H1 (cell line): ENCODE measurements around the gene SLC8A1. TPM values are rescaled to one million over a fixed set of nuclear protein-coding genes. Genes with fewer than 3 reads are reported as not detected.

Source experiments
- CTCF ChIA-PET: fragments of 300-600 bp; sonication (Branson Sonifier 250); formaldehyde crosslinking; loops from one replicate; lab custom pipeline; 2021; ENCODE audit not compliant: partially characterized antibody; lab: Charles Lee
- POLR2A ChIA-PET: fragments of 300-600 bp; sonication (Branson Sonifier 250); formaldehyde crosslinking; loops from one replicate; lab custom pipeline; 2021; ENCODE audit warnings: inconsistent platforms; ENCODE audit not compliant: partially characterized antibody; lab: Charles Lee
- DNase-seq, 2 experiments: peaks; one replicate each; pipeline versions ENCODE4 v3.0.0 to v3.0.0-alpha.2; 2010 to 2022; ENCODE audit warnings: low spot score in 2 of 2, low read depth in 1 of 2, mixed read lengths in 1 of 2
- FAIRE-seq: peaks from 2 replicates; lab custom pipeline; 2011; peaks lifted over from hg19 to GRCh38; lab: Jason Lieb, UNC
- H2AFZ ChIP-seq: 2 replicates; pipeline ENCODE4 v1.8.1; 2012; ENCODE audit warnings: low read length, inconsistent platforms
- H2AK5ac ChIP-seq: 2 replicates; pipeline ENCODE4 v1.6.1; 2013; ENCODE audit warnings: low read depth, low read length
- H2BK120ac ChIP-seq: replicated peaks from 2 replicates; pipeline ENCODE3; 2013; ENCODE audit warnings: low read depth, low read length, inconsistent platforms
- H2BK12ac ChIP-seq: 2 replicates; pipeline ENCODE4 v1.6.1; 2013; ENCODE audit warnings: low read depth, low read length
- H2BK15ac ChIP-seq: 2 replicates; pipeline ENCODE4 v1.6.1; 2013; ENCODE audit warnings: low read length
- H2BK20ac ChIP-seq: 2 replicates; pipeline ENCODE4 v1.6.1; 2013; ENCODE audit warnings: low read length
- H2BK5ac ChIP-seq: 2 replicates; pipeline ENCODE4 v1.6.1; 2013; ENCODE audit warnings: low read depth, low read length
- H3K14ac ChIP-seq: 2 replicates; pipeline ENCODE4 v1.6.1; 2013; ENCODE audit warnings: inconsistent platforms; ENCODE audit not compliant: insufficient read length
- H3K18ac ChIP-seq: 2 replicates; pipeline ENCODE4 v1.6.1; 2013; ENCODE audit warnings: low read length; ENCODE audit errors: extremely low read depth
- H3K23ac ChIP-seq: 2 replicates; pipeline ENCODE4 v1.6.1; 2013; ENCODE audit warnings: inconsistent platforms; ENCODE audit not compliant: insufficient read length
- H3K23me2 ChIP-seq: 2 replicates; pipeline ENCODE4 v1.6.1; 2013; ENCODE audit warnings: low read depth, low read length
- H3K27ac ChIP-seq: 2 replicates; pipeline ENCODE4 v1.6.1; 2011; ENCODE audit warnings: low read depth, low read length, inconsistent platforms
- H3K27me3 ChIP-seq, 4 experiments: replicated peaks in 1 of 4; 1 replicate in 1 of 4; 2 replicates in 3 of 4; pipeline versions ENCODE4 v1.6.1 to v1.8.1; 2011 to 2013; ENCODE audit warnings: low read length in 3 of 4, mild to moderate bottlenecking in 3 of 4, inconsistent platforms in 2 of 4, mixed read lengths in 2 of 4, moderate library complexity in 1 of 4; ENCODE audit not compliant: control insufficient read depth in 3 of 4, insufficient read depth in 3 of 4; ENCODE audit errors: extremely low read depth in 1 of 4
- H3K36me3 ChIP-seq, 4 experiments: 2 replicates each; pipeline versions ENCODE4 v1.6.1 to v1.8.1; 2011 to 2013; ENCODE audit warnings: mild to moderate bottlenecking in 4 of 4, low read length in 3 of 4, moderate library complexity in 2 of 4, control low read depth in 1 of 4, inconsistent platforms in 1 of 4; ENCODE audit not compliant: insufficient read depth in 4 of 4, control insufficient read depth in 2 of 4
- H3K4ac ChIP-seq: replicated peaks from 2 replicates; pipeline ENCODE3; 2013; ENCODE audit warnings: low read length, low read depth, mixed read lengths, inconsistent platforms; ENCODE audit not compliant: insufficient read length
- H3K4me1 ChIP-seq, 4 experiments: replicated peaks in 1 of 4; 1 replicate in 1 of 4; 2 replicates in 3 of 4; pipeline versions ENCODE4 v1.6.1 to v1.8.1; 2011 to 2013; ENCODE audit warnings: low read length in 3 of 4, inconsistent platforms in 2 of 4, mixed read lengths in 1 of 4; ENCODE audit not compliant: insufficient read depth in 4 of 4, control insufficient read depth in 3 of 4
- H3K4me2 ChIP-seq, 2 experiments: 2 replicates each; pipeline versions ENCODE4 v1.6.1 to v1.8.1; 2011 to 2013; ENCODE audit warnings: low read depth in 2 of 2, low read length in 2 of 2, control low read depth in 1 of 2, inconsistent platforms in 1 of 2, mild to moderate bottlenecking in 1 of 2; ENCODE audit not compliant: insufficient read depth in 1 of 2
- H3K4me3 ChIP-seq, 4 experiments: fragments of 200-600, 300-600 bp in 1 of 4; sonication (generic), shearing (Covaris generic), sonication (Bioruptor Twin) in 1 of 4; 2 replicates each; pipeline versions ENCODE4 v1.5.1 to v1.8.1; 2011 to 2016; ENCODE audit warnings: low read length in 4 of 4, low read depth in 3 of 4, control low read depth in 2 of 4, inconsistent platforms in 2 of 4, mild to moderate bottlenecking in 2 of 4, mixed read lengths in 1 of 4, moderate library complexity in 1 of 4; ENCODE audit not compliant: insufficient read depth in 2 of 4; ENCODE audit errors: extremely low read depth in 1 of 4
- H3K56ac ChIP-seq: replicated peaks from 2 replicates; pipeline ENCODE3; 2013; ENCODE audit warnings: low read depth, mild to moderate bottlenecking, mixed read lengths, low read length, inconsistent platforms; ENCODE audit not compliant: insufficient read length
- H3K79me1 ChIP-seq: 2 replicates; pipeline ENCODE4 v1.6.1; 2013; ENCODE audit warnings: low read depth, low read length, control low read depth
- H3K79me2 ChIP-seq, 2 experiments: 2 replicates each; pipeline versions ENCODE4 v1.6.1 to v1.8.1; 2012 to 2013; ENCODE audit warnings: low read length in 2 of 2, mild to moderate bottlenecking in 2 of 2, inconsistent platforms in 1 of 2; ENCODE audit not compliant: insufficient read depth in 2 of 2, control insufficient read depth in 1 of 2
- H3K9ac ChIP-seq, 4 experiments: replicated peaks in 1 of 4; 1 replicate in 1 of 4; 2 replicates in 3 of 4; pipeline versions ENCODE4 v1.6.1 to v1.8.1; 2011 to 2013; ENCODE audit warnings: low read depth in 3 of 4, low read length in 3 of 4, control low read depth in 2 of 4, mild to moderate bottlenecking in 2 of 4, moderate library complexity in 2 of 4, inconsistent platforms in 1 of 4; ENCODE audit errors: extremely low read depth in 1 of 4
- H3K9me3 ChIP-seq, 2 experiments: 2 replicates each; pipeline versions ENCODE4 v1.6.1 to v1.8.1; 2012 to 2013; ENCODE audit warnings: mild to moderate bottlenecking in 2 of 2, moderate library complexity in 2 of 2, control low read depth in 1 of 2, inconsistent platforms in 1 of 2, low read depth in 1 of 2, low read length in 1 of 2, mixed read lengths in 1 of 2; ENCODE audit not compliant: insufficient read depth in 2 of 2
- H4K20me1 ChIP-seq, 2 experiments: replicated peaks in 1 of 2; 2 replicates each; pipeline versions ENCODE3 to v1.8.1; 2011 to 2013; ENCODE audit warnings: inconsistent platforms in 2 of 2, low read length in 2 of 2, mild to moderate bottlenecking in 1 of 2; ENCODE audit not compliant: insufficient read depth in 2 of 2, control insufficient read depth in 1 of 2
- H4K5ac ChIP-seq: 2 replicates; pipeline ENCODE4 v1.6.1; 2013; ENCODE audit warnings: low read length, low read depth, mixed read lengths, inconsistent platforms; ENCODE audit not compliant: insufficient read length
- H4K8ac ChIP-seq: 2 replicates; pipeline ENCODE4 v1.8.0; 2013; ENCODE audit warnings: mild to moderate bottlenecking, moderate library complexity, low read length, inconsistent platforms; ENCODE audit not compliant: insufficient read depth; ENCODE audit errors: extremely low read depth
- H4K91ac ChIP-seq: replicated peaks from 2 replicates; pipeline ENCODE3; 2013; ENCODE audit warnings: low read length, mixed read lengths, inconsistent platforms; ENCODE audit not compliant: insufficient read length
- BACH1 ChIP-seq: IDR thresholded peaks from 2 replicates; pipeline ENCODE4 v1.6.1; 2012; ENCODE audit warnings: low read length, improper control_type of control experiment
- BRCA1 ChIP-seq: IDR thresholded peaks from 2 replicates; pipeline ENCODE4 v1.6.1; 2012; ENCODE audit warnings: low read depth, low read length, improper control_type of control experiment
- CREB1 ChIP-seq: IDR thresholded peaks from 2 replicates; pipeline ENCODE4 v1.6.1; 2012; ENCODE audit warnings: inconsistent platforms
- GTF2F1 ChIP-seq: IDR thresholded peaks from 2 replicates; pipeline ENCODE4 v1.6.1; 2012; ENCODE audit warnings: low read depth, low read length, improper control_type of control experiment, borderline replicate concordance
- JUND ChIP-seq: IDR thresholded peaks from 2 replicates; pipeline ENCODE4 v1.6.1; 2011; ENCODE audit warnings: mild to moderate bottlenecking, improper control_type of control experiment, low read length
- NANOG ChIP-seq: IDR thresholded peaks from 2 replicates; pipeline ENCODE4 v1.6.1; 2011; ENCODE audit warnings: low read length, low read depth, mild to moderate bottlenecking, inconsistent platforms; ENCODE audit not compliant: insufficient read depth, poor library complexity, severe bottlenecking
- POU5F1 ChIP-seq: IDR thresholded peaks from 2 replicates; pipeline ENCODE4 v1.6.1; 2011; ENCODE audit warnings: low read depth, mild to moderate bottlenecking, low read length, moderate library complexity
- RAD21 ChIP-seq, 2 experiments: IDR thresholded peaks in 1 of 2; conservative IDR thresholded peaks in 1 of 2; 2 replicates each; pipeline ENCODE4 v1.6.1; 2011; ENCODE audit warnings: low read depth in 2 of 2, low read length in 2 of 2, improper control_type of control experiment in 1 of 2, inconsistent platforms in 1 of 2, mild to moderate bottlenecking in 1 of 2, moderate library complexity in 1 of 2
- SP4 ChIP-seq: IDR thresholded peaks from 2 replicates; pipeline ENCODE4 v1.6.1; 2012; ENCODE audit warnings: low read length, inconsistent platforms
- WGBS, 2 experiments: shearing (Covaris generic) in 1 of 2; methylation state at CpG; one replicate each; pipeline versions ENCODE4 v1.1.6 to v1.1.7; 2013 to 2015; ENCODE audit warnings: low lambda C conversion rate in 2 of 2, mixed read lengths in 2 of 2, inconsistent platforms in 1 of 2, low coverage in 1 of 2, missing lambda C conversion rate in 1 of 2; ENCODE audit not compliant: insufficient replicate concordance in 2 of 2, insufficient coverage in 1 of 2, insufficient read length in 1 of 2; ENCODE audit errors: extremely low coverage in 1 of 2, missing lambda C conversion rate in 1 of 2; 5-methylcytosine and 5-hydroxymethylcytosine counted together
- polyA plus RNA-seq, 7 experiments: library from polyadenylated mRNA; depleted of rRNA in 3 of 7; stranded (reverse) in 5 of 7; unstranded in 2 of 7; fragments of >200 nt in 5 of 7; fragments of 200-250 nt in 2 of 7; gene quantifications; 1 replicate in 5 of 7; 2 replicates in 1 of 7; 4 replicates in 1 of 7; pipeline versions ENCODE4 v1.2.1 to v1.2.3, GENCODE V29; 2011 to 2013; ENCODE audit warnings: missing spikeins in 2 of 7, mixed read lengths in 2 of 7
- total RNA-seq: library from RNA; stranded (reverse); fragmentation: NEBNext Ultra II Directional; extraction: Animal tissue kit (Norgen Biotek cat#: 25700); gene quantifications from 2 replicates; pipeline ENCODE4 v1.2.1, GENCODE V29; 2021
- TF ChIP-seq, protein P1 (sequence below): IDR thresholded peaks from 2 replicates; pipeline ENCODE4 v1.6.1; 2012; ENCODE audit warnings: low read length, inconsistent platforms

SLC8A1 gene
- total and polyA plus RNA-seq, 2 of the 8 experiments (the other 6 are each of a cell fraction or from before 2014, with no cell fraction given), result 0.68 to 3.6 TPM

DNA sequence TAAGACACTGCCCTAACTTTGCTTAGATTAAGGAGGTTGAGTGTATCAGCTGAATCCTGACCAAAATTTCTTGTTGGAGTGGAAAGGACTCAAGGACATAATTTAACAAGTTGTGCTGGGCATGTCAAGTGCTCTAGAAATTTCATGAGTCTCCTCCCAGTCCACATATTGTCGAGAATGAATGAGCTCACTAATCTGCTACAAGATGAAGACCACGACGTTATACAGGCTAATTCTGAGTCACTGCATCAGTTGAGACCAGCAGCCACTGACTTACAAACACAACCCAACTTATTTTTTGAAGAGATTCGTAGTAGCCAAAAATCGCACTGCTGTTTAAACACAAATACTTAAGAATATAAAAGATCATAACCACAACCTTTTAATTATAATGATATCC, 28.7 kb upstream of the SLC8A1 start:
- 0 out of 2 replicates have a peak, but pooled peaks cover 2% of the 10 kb centered on the region for H3K23me2 ChIP-seq
- no peak overlapping the region for H3K18ac ChIP-seq
- H3K27ac ChIP-seq, result no peak overlapping the region
- no peak overlapping the region; the same call in 1 of the 2 replicates for H2AFZ ChIP-seq
- 88% methylated on average over 5 of the region's 5 CpGs; no CpG with 5 or more reads in 1 of the 2 experiments for WGBS, 2 experiments
- CTCF ChIA-PET, result interaction anchor here (1.4 to 1.5 kb wide), 2 partner anchors 31 to 74 kb away, joined by 4 read pairs; no protein-coding TSS in a partner anchor
- no peak overlapping the region for H3K4me2 ChIP-seq
- H2BK120ac ChIP-seq, result no peak overlapping the region
- H3K4me3 ChIP-seq, result no peak overlapping the region
- H3K79me2 ChIP-seq, result no peaks in the 10 kb centered on the region
- H3K9ac ChIP-seq, result no peak overlapping the region
- no peak overlapping the region for H4K5ac ChIP-seq
- H3K36me3 ChIP-seq, result no peaks in the 10 kb centered on the region
- H2BK15ac ChIP-seq, result no peak overlapping the region
- no peak for FAIRE-seq
- H3K23ac ChIP-seq, result no peak overlapping the region
- no peak overlapping the region for H2BK20ac ChIP-seq
- no peak overlapping the region for H2BK12ac ChIP-seq
- H3K27me3 ChIP-seq, result peaks cover 0 to 1% (median 0%) of the 10 kb centered on the region in 4 experiments; a peak in 1 of 7 replicates
- peaks cover 0 to 4% (median 0%) of the 10 kb centered on the region in 4 experiments; a peak in 1 of 7 replicates for H3K4me1 ChIP-seq
- POLR2A ChIA-PET, result no interaction called here
- no peak for TF ChIP-seq JUND
- no peak for TF ChIP-seq GTF2F1
- no peak for TF ChIP-seq POU5F1
- TF ChIP-seq BRCA1, result no peak
- TF ChIP-seq NANOG, result no peak
- TF ChIP-seq, protein P1, sequence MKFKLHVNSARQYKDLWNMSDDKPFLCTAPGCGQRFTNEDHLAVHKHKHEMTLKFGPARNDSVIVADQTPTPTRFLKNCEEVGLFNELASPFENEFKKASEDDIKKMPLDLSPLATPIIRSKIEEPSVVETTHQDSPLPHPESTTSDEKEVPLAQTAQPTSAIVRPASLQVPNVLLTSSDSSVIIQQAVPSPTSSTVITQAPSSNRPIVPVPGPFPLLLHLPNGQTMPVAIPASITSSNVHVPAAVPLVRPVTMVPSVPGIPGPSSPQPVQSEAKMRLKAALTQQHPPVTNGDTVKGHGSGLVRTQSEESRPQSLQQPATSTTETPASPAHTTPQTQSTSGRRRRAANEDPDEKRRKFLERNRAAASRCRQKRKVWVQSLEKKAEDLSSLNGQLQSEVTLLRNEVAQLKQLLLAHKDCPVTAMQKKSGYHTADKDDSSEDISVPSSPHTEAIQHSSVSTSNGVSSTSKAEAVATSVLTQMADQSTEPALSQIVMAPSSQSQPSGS, result no peak
- TF ChIP-seq SP4, result no peak
- TF ChIP-seq BACH1, result no peak
- TF ChIP-seq RAD21 (IDR thresholded peaks at IDR 0.05 in 1 of 2, conservative IDR thresholded peaks at IDR 0.05 in 1 of 2; ENCODE audit: low read depth in 2 of 2, low read length in 2 of 2), result no peak
- no peak for TF ChIP-seq CREB1
- TF ChIP-seq, all 59 proteins: peak for 0
- DNase-seq, result no peak
- Histone ChIP-seq H4K91ac (no peak overlapping the region), H3K9me3 (no peaks in the 10 kb centered on the region), H2AK5ac (no peak overlapping the region), H4K20me1 (no peaks in the 10 kb centered on the region), H3K79me1 (no peaks in the 10 kb centered on the region), H2BK5ac (no peak overlapping the region), H4K8ac (no peak overlapping the region), H3K56ac (no peak overlapping the region), H3K14ac (no peak overlapping the region), H3K4ac (no peak overlapping the region)
